ENCODE data around the gene PSD2. TPM values are rescaled to one million over a fixed set of nuclear protein-coding genes. Genes with fewer than 3 reads are reported as not detected.

PSD2 gene
- total and polyA plus RNA-seq, 7 donors = 0.01 to 0.37 (median 0.04) TPM; not detected in 2

GRCh38 chr5:139755892-139756671, 39.5 kb upstream of the PSD2 start:
- Histone ChIP-seq H3K9me3 (no peaks in the 10 kb centered on the region), H3K27me3 (ENCODE audit: insufficient read depth in 3 of 3, low read length in 2 of 3) (peaks cover 0 to 39% (median 16%) of the 10 kb centered on the region in 3 donors), H3K4me1 (peaks cover 6% of the 10 kb centered on the region), H3K4me3 (peak overlapping the region; percentile 48), H3K36me3 (ENCODE audit: insufficient read depth in 1 of 2, low read depth in 1 of 2) (no peaks in the 10 kb centered on the region), H3K27ac (no peak overlapping the region)
- DNase-seq (no peak), ATAC-seq (peak in 2 of 4 donors; percentile 8 to 41)
- TF ChIP-seq CTCF (IDR thresholded peaks at IDR 0.05) = no peak
- WGBS, 3 donors = 13 to 19% (median 14%) methylated on average over 46 to 52 of the region's 52 CpGs
- intact Hi-C loops (cut with DNase I) = loop anchor here in 1 of 2 donors (5.0 kb wide), 1 partner anchor 44 kb away; no protein-coding TSS in a partner anchor

- intact Hi-C loops (cut with DNase I) = loop anchor here in 1 of 2 donors (5.0 kb wide), 1 partner anchor 45 kb away; no protein-coding TSS in a partner anchor
- H3K4me1 ChIP-seq = peaks cover 6% of the 10 kb centered on the region
- DNase-seq = no peak
- peaks cover 0 to 39% (median 16%) of the 10 kb centered on the region in 3 donors for H3K27me3 ChIP-seq (ENCODE audit: insufficient read depth in 3 of 3, low read length in 2 of 3)
- no peaks in the 10 kb centered on the region for H3K36me3 ChIP-seq (ENCODE audit: insufficient read depth in 1 of 2, low read depth in 1 of 2)
- no peak overlapping the region for H3K4me3 ChIP-seq
- ATAC-seq = no peak
- no peaks in the 10 kb centered on the region for H3K9me3 ChIP-seq
- WGBS, 3 donors = 95 to 100% (median 99%) methylated on average over 2 of the region's 2 CpGs
- H3K27ac ChIP-seq = no peak overlapping the region
- no peak for TF ChIP-seq CTCF (IDR thresholded peaks at IDR 0.05)
Measured at GRCh38 chr5:139756971-139757370, 38.6 kb upstream of the PSD2 start.

- WGBS, 3 donors = 92 to 95% (median 93%) methylated on average over 11 of the region's 11 CpGs
- Histone ChIP-seq H3K27ac (no peak overlapping the region), H3K27me3 (ENCODE audit: insufficient read depth in 3 of 3, low read length in 2 of 3) (peaks cover 0 to 36% (median 16%) of the 10 kb centered on the region in 3 donors)
Measured at GRCh38 chr5:139757727-139758509, 37.7 kb upstream of the PSD2 start.

GRCh38 chr5:139758510-139759075, 37.0 kb upstream of the PSD2 start:
- intact Hi-C loops (cut with DNase I) = loop anchor here in 1 of 2 donors (5.0 kb wide), 1 partner anchor 46 kb away; no protein-coding TSS in a partner anchor
- peaks cover 0 to 33% (median 12%) of the 10 kb centered on the region in 3 donors for H3K27me3 ChIP-seq (ENCODE audit: insufficient read depth in 3 of 3, low read length in 2 of 3)
- DNase-seq (no peak), ATAC-seq (no peak)
- H3K9me3 ChIP-seq = no peaks in the 10 kb centered on the region
- H3K27ac ChIP-seq = no peak overlapping the region
- 94 to 99% (median 96%) methylated on average over 7 of the region's 7 CpGs for WGBS, 3 donors
- no peaks in the 10 kb centered on the region for H3K36me3 ChIP-seq (ENCODE audit: insufficient read depth in 1 of 2, low read depth in 1 of 2)
- no peak overlapping the region for H3K4me3 ChIP-seq
- H3K4me1 ChIP-seq = peaks cover 6% of the 10 kb centered on the region
- no peak for TF ChIP-seq CTCF (IDR thresholded peaks at IDR 0.05)

More at GRCh38 chr5:139757727-139758509, 37.7 kb upstream of the PSD2 start:
- H3K36me3 ChIP-seq (ENCODE audit: insufficient read depth in 1 of 2, low read depth in 1 of 2) = no peaks in the 10 kb centered on the region
- H3K4me1 ChIP-seq = peaks cover 6% of the 10 kb centered on the region
- TF ChIP-seq CTCF (IDR thresholded peaks at IDR 0.05) = no peak
- no peak for DNase-seq
- H3K9me3 ChIP-seq = no peaks in the 10 kb centered on the region
- ATAC-seq = no peak
- intact Hi-C loops (cut with DNase I) = loop anchor here in 1 of 2 donors (5.0 kb wide), 1 partner anchor 46 kb away; no protein-coding TSS in a partner anchor
- H3K4me3 ChIP-seq = no peak overlapping the region

All from psoas muscle (tissue), 8 donors.